Islet precursor cell (in vitro differentiated cells): ENCODE data around the gene CD8A.
"Not testable (repeated sequence)": the region's sequence is repeated elsewhere in the genome, so short reads cannot be mapped to it uniquely, and the experiment has no call there.

ENCODE experiments used
- DNase-seq: peaks from one replicate; pipeline ENCODE4 v3.0.0-alpha.2; 2018

CD8A gene

GRCh38 chr2:86775338-86775737 lies 15.4 kb downstream of the CD8A start:
- DNase-seq: no peak

- DNase-seq: no peak
These were observed 15.9 kb downstream of the CD8A start for GRCh38 chr2:86774862-86775261.

- no peak for DNase-seq
These were observed 18.1 kb downstream of the CD8A start for GRCh38 chr2:86772611-86773010.

GRCh38 chr2:86770816-86771301 lies 19.9 kb downstream of the CD8A start:
- no peak for DNase-seq

- no peak for DNase-seq
These were observed 20.9 kb downstream of the CD8A start for GRCh38 chr2:86769838-86770237.

- DNase-seq: no peak
These were observed 22.3 kb downstream of the CD8A start for GRCh38 chr2:86768189-86768949.

- no peak for DNase-seq
These were observed 25.4 kb downstream of the CD8A start for GRCh38 chr2:86765310-86765695.

GRCh38 chr2:86764661-86765309 lies 25.9 kb downstream of the CD8A start:
- DNase-seq: peak; percentile 69

- DNase-seq: no peak
These were observed 30.3 kb downstream of the CD8A start for GRCh38 chr2:86760371-86760770.

GRCh38 chr2:86758405-86758804 lies 32.3 kb downstream of the CD8A start:
- DNase-seq: no peak

- DNase-seq: no peak
These were observed 37.1 kb downstream of the CD8A start for GRCh38 chr2:86753606-86754005.

GRCh38 chr2:86752934-86753333 lies 37.8 kb downstream of the CD8A start:
- no peak for DNase-seq

GRCh38 chr2:86751778-86752177 lies 38.9 kb downstream of the CD8A start:
- DNase-seq: no peak

GRCh38 chr2:86750240-86750839 lies 40.4 kb downstream of the CD8A start:
- no peak for DNase-seq

- DNase-seq: no peak
These were observed 42.7 kb downstream of the CD8A start for GRCh38 chr2:86747711-86748639.

- no peak for DNase-seq
These were observed 43.8 kb downstream of the CD8A start for GRCh38 chr2:86746939-86747338.

GRCh38 chr2:86744152-86744551 lies 46.6 kb downstream of the CD8A start:
- DNase-seq: no peak

GRCh38 chr2:86741889-86742498 lies 48.7 kb downstream of the CD8A start:
- not testable (repeated sequence) for DNase-seq

GRCh38 chr2:86739889-86740288 lies 50.8 kb downstream of the CD8A start:
- not testable (repeated sequence) for DNase-seq

GRCh38 chr2:86739485-86739884 lies 51.2 kb downstream of the CD8A start:
- not testable (repeated sequence) for DNase-seq

- DNase-seq: not testable (repeated sequence)
These were observed 55.8 kb downstream of the CD8A start for GRCh38 chr2:86734896-86735295.
